CD4-positive, alpha-beta T cell (primary cell): ENCODE measurements around the gene CDSN. TPM values are rescaled to one million over a fixed set of nuclear protein-coding genes. Genes with fewer than 3 reads are reported as not detected.

Source experiments
- ATAC-seq: fragments of 200-7000 bp; cut with Tn5 transposase; one replicate; pipeline ENCODE4 v1.10.0; 2022; ENCODE audit warnings: mild to moderate bottlenecking; ENCODE audit not compliant: poor library complexity
- CTCF ChIA-PET: fragments of 350-600 bp; sonication (Branson Sonifier 250); formaldehyde crosslinking; loops from one replicate; lab custom pipeline; 2021; ENCODE audit warnings: antibody characterized with exemption, inconsistent platforms; lab: Charles Lee
- POLR2A ChIA-PET: fragments of 350-600 bp; sonication (Branson Sonifier 250); formaldehyde crosslinking; loops from one replicate; lab custom pipeline; 2021; ENCODE audit warnings: antibody characterized with exemption, inconsistent platforms; lab: Charles Lee
- DNase-seq, 14 experiments: peaks; one replicate each; pipeline ENCODE4 v3.0.0-alpha.2; 2013 to 2020; ENCODE audit warnings: mixed read lengths in 2 of 14
- H3K27ac ChIP-seq, 2 donors: one replicate each; pipeline versions ENCODE4 v1.5.1 to v1.7.0; 2013; ENCODE audit warnings: low read length in 2 of 2, low read depth in 1 of 2, mild to moderate bottlenecking in 1 of 2
- H3K27me3 ChIP-seq, 2 experiments: 1 replicate in 1 of 2; 2 replicates in 1 of 2; pipeline versions ENCODE4 v1.6.1 to v1.7.0; 2013; ENCODE audit warnings: low read length in 2 of 2, control low read depth in 1 of 2, mild to moderate bottlenecking in 1 of 2, moderate library complexity in 1 of 2; ENCODE audit not compliant: insufficient read depth in 2 of 2, control insufficient read depth in 1 of 2
- H3K36me3 ChIP-seq: one replicate; pipeline ENCODE4 v1.6.1; 2013; ENCODE audit warnings: low read length, control low read depth; ENCODE audit not compliant: insufficient read depth
- H3K4me1 ChIP-seq: one replicate; pipeline ENCODE4 v1.6.1; 2013; ENCODE audit warnings: low read length, control low read depth; ENCODE audit not compliant: insufficient read depth
- H3K4me3 ChIP-seq: one replicate; pipeline ENCODE4 v1.5.1; 2013; ENCODE audit warnings: mild to moderate bottlenecking, low read length, moderate library complexity
- H3K9me3 ChIP-seq, 2 experiments: 1 replicate in 1 of 2; 2 replicates in 1 of 2; pipeline versions ENCODE4 v1.6.1 to v1.7.0; 2013; ENCODE audit warnings: low read length in 2 of 2, mild to moderate bottlenecking in 2 of 2, control low read depth in 1 of 2, moderate library complexity in 1 of 2; ENCODE audit not compliant: control insufficient read depth in 1 of 2, insufficient read depth in 1 of 2
- H3K27ac Mint-ChIP-seq: one replicate; pipeline ENCODE4 v1.8.0; 2020; ENCODE audit warnings: mixed read lengths
- H3K27me3 Mint-ChIP-seq: one replicate; pipeline ENCODE4 v1.8.0; 2021; ENCODE audit warnings: mixed read lengths
- H3K36me3 Mint-ChIP-seq: one replicate; pipeline ENCODE4 v1.8.0; 2021; ENCODE audit warnings: low read depth, mixed read lengths
- H3K4me1 Mint-ChIP-seq: one replicate; pipeline ENCODE4 v1.8.0; 2021; ENCODE audit warnings: low read depth, mixed read lengths
- H3K4me3 Mint-ChIP-seq: one replicate; pipeline ENCODE4 v1.8.0; 2020; ENCODE audit warnings: mild to moderate bottlenecking, mixed read lengths
- H3K9me3 Mint-ChIP-seq: one replicate; pipeline ENCODE4 v1.8.0; 2020; ENCODE audit warnings: mixed read lengths
- intact Hi-C, 2 experiments: fragments of 100-400 bp; cut with DNase I in 1 of 2; cut with micrococcal nuclease in 1 of 2; formaldehyde crosslinking; loops; one replicate each; pipeline versions ENCODE4 v1.15.1 to v1.9.0; 2023 to 2025; cut with DNase I, micrococcal nuclease
- total RNA-seq, 174 experiments: library from RNA in 2 of 174; stranded (reverse) in 2 of 174; gene quantifications; one replicate each; pipeline ENCODE4 v1.2.3 and lab custom pipeline; 2021 to 2026
- TF ChIP-seq, protein P1 (sequence below): fragments of 200-600 bp; IDR thresholded peaks from one replicate; pipeline ENCODE4 v1.8.0; 2022; ENCODE audit warnings: antibody characterized with exemption, mild to moderate bottlenecking

Gene CDSN
- total RNA-seq, 2 experiments from 2014 or later, result not detected

DNA sequence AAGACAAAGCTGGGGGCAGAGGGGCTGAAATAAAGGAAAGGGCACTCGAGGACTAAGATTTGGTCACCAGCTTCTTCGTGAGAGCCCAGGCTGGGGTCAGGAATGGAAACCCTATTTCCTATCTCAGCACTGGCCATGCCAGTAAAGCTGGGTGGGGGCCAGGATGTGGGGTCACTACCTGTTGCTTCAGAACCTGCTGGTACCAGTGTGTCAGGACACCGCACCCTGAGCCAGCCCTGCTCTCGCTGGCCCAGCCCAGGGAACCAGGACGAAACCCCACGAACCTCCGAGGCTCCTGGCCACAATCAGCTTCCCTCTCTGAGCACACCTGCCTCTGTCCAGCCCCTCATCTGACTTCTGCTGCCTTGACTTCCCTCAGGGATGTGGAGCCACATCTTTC lies 2.1 kb downstream of the CDSN start:
- intact Hi-C loops, result loop anchor here in 1 of 2 experiments (10.0 kb wide), 1 partner anchor 183 kb away; the partner anchor contains the start of gene SFTA2
- Histone ChIP-seq H3K27ac (no peak overlapping the region), H3K4me1 (peaks cover 9% of the 10 kb centered on the region), H3K36me3 (no peaks in the 10 kb centered on the region), H3K9me3 (no peaks in the 10 kb centered on the region), H3K4me3 (no peak overlapping the region), H3K27me3 (no peaks in the 10 kb centered on the region)
- TF ChIP-seq, protein P1, sequence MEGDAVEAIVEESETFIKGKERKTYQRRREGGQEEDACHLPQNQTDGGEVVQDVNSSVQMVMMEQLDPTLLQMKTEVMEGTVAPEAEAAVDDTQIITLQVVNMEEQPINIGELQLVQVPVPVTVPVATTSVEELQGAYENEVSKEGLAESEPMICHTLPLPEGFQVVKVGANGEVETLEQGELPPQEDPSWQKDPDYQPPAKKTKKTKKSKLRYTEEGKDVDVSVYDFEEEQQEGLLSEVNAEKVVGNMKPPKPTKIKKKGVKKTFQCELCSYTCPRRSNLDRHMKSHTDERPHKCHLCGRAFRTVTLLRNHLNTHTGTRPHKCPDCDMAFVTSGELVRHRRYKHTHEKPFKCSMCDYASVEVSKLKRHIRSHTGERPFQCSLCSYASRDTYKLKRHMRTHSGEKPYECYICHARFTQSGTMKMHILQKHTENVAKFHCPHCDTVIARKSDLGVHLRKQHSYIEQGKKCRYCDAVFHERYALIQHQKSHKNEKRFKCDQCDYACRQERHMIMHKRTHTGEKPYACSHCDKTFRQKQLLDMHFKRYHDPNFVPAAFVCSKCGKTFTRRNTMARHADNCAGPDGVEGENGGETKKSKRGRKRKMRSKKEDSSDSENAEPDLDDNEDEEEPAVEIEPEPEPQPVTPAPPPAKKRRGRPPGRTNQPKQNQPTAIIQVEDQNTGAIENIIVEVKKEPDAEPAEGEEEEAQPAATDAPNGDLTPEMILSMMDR, result no peak
- no peaks in the 10 kb centered on the region for H3K36me3 Mint-ChIP-seq
- ChIA-PET POLR2A (no interaction called here), CTCF (interaction anchor here (0.6 kb wide), 1 partner anchor 602 kb away, joined by 3 read pairs; no protein-coding TSS in a partner anchor)
- H3K9me3 Mint-ChIP-seq, result no peaks in the 10 kb centered on the region
- H3K4me3 Mint-ChIP-seq, result no peak overlapping the region
- no peak overlapping the region for H3K27ac Mint-ChIP-seq
- ATAC-seq, result no peak
- no peak for DNase-seq
- peaks cover 7% of the 10 kb centered on the region for H3K27me3 Mint-ChIP-seq
- peaks cover 11% of the 10 kb centered on the region for H3K4me1 Mint-ChIP-seq

DNA sequence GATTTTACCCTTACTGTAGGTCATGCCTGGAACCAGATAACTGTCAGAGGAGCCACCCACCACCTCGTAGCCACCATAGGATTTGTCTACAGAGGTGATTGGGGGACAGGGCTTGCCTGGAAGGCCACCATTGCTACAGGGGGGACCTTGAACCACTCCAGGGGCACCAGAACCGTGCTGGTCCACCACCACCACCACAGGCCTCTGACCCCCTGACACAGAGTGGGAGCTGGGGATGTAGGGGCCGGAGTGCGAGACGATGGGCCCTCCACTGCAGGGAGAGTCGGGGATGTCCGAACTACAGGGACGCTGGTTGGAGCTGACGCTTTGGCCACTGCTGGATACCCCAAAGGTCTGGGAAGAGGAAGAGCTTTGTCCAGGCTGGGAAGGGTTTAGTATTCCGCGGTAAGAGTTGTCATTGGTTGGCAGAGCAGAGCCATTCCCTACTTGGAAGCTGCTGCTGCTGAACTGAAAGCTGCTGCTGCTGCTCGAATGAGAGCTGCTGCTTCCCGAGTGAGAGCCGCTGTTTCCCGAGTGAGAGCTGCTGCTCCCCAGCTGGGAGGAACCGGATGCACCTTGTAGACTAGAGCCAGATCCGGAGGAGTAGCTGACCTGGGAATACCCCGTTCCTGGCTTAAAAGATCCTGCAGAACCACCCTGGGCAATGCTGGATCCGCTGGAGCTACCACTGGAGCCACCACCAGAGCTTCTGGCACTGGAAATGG lies 3.4 kb downstream of the CDSN start:
- ChIA-PET POLR2A (no interaction called here), CTCF (no interaction called here)
- Mint-ChIP-seq H3K36me3 (no peaks in the 10 kb centered on the region), H3K27me3 (peaks cover 7% of the 10 kb centered on the region), H3K4me3 (no peak overlapping the region), H3K27ac (no peak overlapping the region), H3K4me1 (peaks cover 11% of the 10 kb centered on the region), H3K9me3 (no peaks in the 10 kb centered on the region)
- ATAC-seq, result no peak
- Histone ChIP-seq H3K4me1 (peaks cover 9% of the 10 kb centered on the region), H3K36me3 (no peaks in the 10 kb centered on the region), H3K27me3 (no peaks in the 10 kb centered on the region), H3K9me3 (no peaks in the 10 kb centered on the region), H3K27ac (no peak overlapping the region), H3K4me3 (no peak overlapping the region)
- no peak for DNase-seq
- intact Hi-C loops, result loop anchor here in 1 of 2 experiments (10.0 kb wide), 1 partner anchor 182 kb away; the partner anchor contains the start of gene SFTA2
- TF ChIP-seq, protein P1, result no peak

DNA sequence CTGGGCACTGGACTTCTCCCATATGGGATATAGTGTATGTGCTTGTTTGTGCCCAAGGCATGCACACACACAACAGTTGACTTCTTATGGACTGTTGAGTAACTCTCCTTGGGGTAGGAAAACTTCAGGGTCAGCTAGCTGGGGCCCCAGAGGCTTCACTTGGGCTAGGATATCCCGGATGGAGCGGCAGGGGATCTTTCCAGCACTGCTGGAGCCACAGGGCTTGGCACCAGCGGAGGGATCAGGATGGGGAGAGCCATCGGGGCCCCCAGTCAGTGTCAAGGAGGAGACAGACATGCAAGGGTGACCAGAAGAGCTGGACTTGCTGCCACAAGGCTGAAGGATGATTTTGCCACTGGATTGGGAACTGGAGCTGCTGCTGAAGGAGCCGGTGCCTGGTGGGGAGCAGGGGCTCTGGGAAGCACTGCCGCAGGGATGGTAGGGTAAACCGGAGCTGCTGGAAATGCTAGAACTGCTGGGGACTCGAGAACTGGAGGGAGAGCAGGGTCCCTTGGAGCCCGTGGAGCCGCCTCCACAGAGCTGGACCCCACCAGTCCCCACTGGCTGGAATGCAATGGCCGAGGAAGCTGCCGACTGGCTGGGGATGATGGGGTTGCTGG lies 4.2 kb downstream of the CDSN start:
- Histone ChIP-seq H3K4me1 (peaks cover 9% of the 10 kb centered on the region), H3K27me3 (peaks cover 0 to 1% of the 10 kb centered on the region in 2 experiments), H3K4me3 (no peak overlapping the region), H3K27ac (no peak overlapping the region), H3K36me3 (no peaks in the 10 kb centered on the region), H3K9me3 (no peaks in the 10 kb centered on the region)
- Mint-ChIP-seq H3K4me3 (no peak overlapping the region), H3K27me3 (peaks cover 7% of the 10 kb centered on the region), H3K9me3 (no peaks in the 10 kb centered on the region), H3K4me1 (peaks cover 11% of the 10 kb centered on the region), H3K36me3 (no peaks in the 10 kb centered on the region), H3K27ac (no peak overlapping the region)
- intact Hi-C loops, result loop anchor here in 1 of 2 experiments (1.0 to 10.0 kb wide), 2 partner anchors 36 to 181 kb away; partner anchors contain the start of gene SFTA2
- ChIA-PET POLR2A (interaction anchor here (1.3 kb wide), 2 partner anchors 22 to 29 kb away, joined by 3 to 5 read pairs; no protein-coding TSS in a partner anchor), CTCF (no interaction called here)
- TF ChIP-seq, protein P1, result no peak
- ATAC-seq, result no peak
- no peak for DNase-seq
